ENCODE measurements around the gene TYROBP. TPM values are rescaled to one million over a fixed set of nuclear protein-coding genes. Genes with fewer than 3 reads are reported as not detected.
"Not testable (repeated sequence)": the region's sequence is repeated elsewhere in the genome, so short reads cannot be mapped to it uniquely, and the experiment has no call there.

TYROBP gene
- polyA plus RNA-seq, 2 of the 4 experiments (the other 2 are of a cell fraction): 0.21 TPM; not detected in 1

GRCh38 chr19:35895911-35896642 is 12.0 kb downstream of the TYROBP start:
- WGBS (ENCODE audit: missing lambda C conversion rate): 91% methylated on average over 21 of the region's 21 CpGs
- POLR2A ChIA-PET: no interaction called here
- Histone ChIP-seq H3K4me2 (no peak overlapping the region), H3K4me1 (peaks cover 9% of the 10 kb centered on the region), H3K4me3 (no peak overlapping the region), H3K27ac (no peak overlapping the region), H3K9me3 (no peaks in the 10 kb centered on the region)
- CTCF ChIA-PET: interaction anchor here (1.4 to 9.8 kb wide), 5 partner anchors 9 to 36 kb away, joined by 5 to 125 read pairs (median 7); no protein-coding TSS in a partner anchor
- TF ChIP-seq JUNB (IDR thresholded peaks at IDR 0.05) (no peak), POLR2A (IDR thresholded peaks at IDR 0.05; ENCODE audit: low read length) (no peak), REST (IDR thresholded peaks at IDR 0.05) (no peak), ZFP36 (IDR thresholded peaks at IDR 0.05; ENCODE audit: borderline replicate concordance, partially characterized antibody) (no peak), EHF (CRISPR knock-in tag; IDR thresholded peaks at IDR 0.05) (no peak)
- DNase-seq (ENCODE audit: low read depth in 1 of 2, low spot score in 1 of 2) (no peak), FAIRE-seq (no peak), ATAC-seq (no peak)

GRCh38 chr19:35894342-35894741 is 13.8 kb downstream of the TYROBP start:
- Histone ChIP-seq H3K27ac (no peak overlapping the region), H3K4me1 (peaks cover 6% of the 10 kb centered on the region; the same call in 2 of the 3 replicates), H3K4me3 (no peak overlapping the region), H3K9me3 (no peaks in the 10 kb centered on the region), H3K4me2 (no peak overlapping the region)
- TF ChIP-seq FOSL2 (IDR thresholded peaks at IDR 0.05): no peak
- TF ChIP-seq FOSL2 (CRISPR knock-in tag; IDR thresholded peaks at IDR 0.05): no peak
- no peak for TF ChIP-seq HDAC2 (IDR thresholded peaks at IDR 0.05)
- TF ChIP-seq CBX2 (IDR thresholded peaks at IDR 0.05; ENCODE audit: borderline replicate concordance, low read depth): no peak
- no peak for TF ChIP-seq CEBPB (IDR thresholded peaks at IDR 0.05)
- TF ChIP-seq GATA3 (IDR thresholded peaks at IDR 0.05; ENCODE audit: borderline replicate concordance): no peak
- TF ChIP-seq HOXB13 (CRISPR knock-in tag; IDR thresholded peaks at IDR 0.05; ENCODE audit: low read depth): no peak
- TF ChIP-seq HES2 (IDR thresholded peaks at IDR 0.05): no peak
- no peak for TF ChIP-seq CHD4 (IDR thresholded peaks at IDR 0.05; ENCODE audit: borderline replicate concordance)
- TF ChIP-seq RARB (CRISPR knock-in tag; IDR thresholded peaks at IDR 0.05): no peak
- no peak for TF ChIP-seq ZC3H11A (IDR thresholded peaks at IDR 0.05)
- TF ChIP-seq POLR2A (IDR thresholded peaks at IDR 0.05; ENCODE audit: low read length): no peak
- TF ChIP-seq MYC (IDR thresholded peaks at IDR 0.05; ENCODE audit: borderline replicate concordance, low read length): no peak
- TF ChIP-seq TFCP2L1 (CRISPR knock-in tag; IDR thresholded peaks at IDR 0.05): no peak
- 98% methylated on average over 2 of the region's 2 CpGs for WGBS (ENCODE audit: missing lambda C conversion rate)
- ATAC-seq (no peak), FAIRE-seq (no peak), DNase-seq (ENCODE audit: low read depth in 1 of 2, low spot score in 1 of 2) (no peak)
- ChIA-PET CTCF (interaction anchor here (0.8 to 17.6 kb wide), 4 partner anchors 12 to 235 kb away, joined by 3 to 402 read pairs (median 64); no protein-coding TSS in a partner anchor), POLR2A (interaction anchor here (1.4 kb wide), 1 partner anchor 37 kb away, joined by 3 read pairs; no protein-coding TSS in a partner anchor)

GRCh38 chr19:35891819-35892218 is 16.3 kb downstream of the TYROBP start:
- not testable (repeated sequence) for ATAC-seq
- 88% methylated on average over 3 of the region's 3 CpGs for WGBS (ENCODE audit: missing lambda C conversion rate)

More at GRCh38 chr19:35891819-35892218, 16.3 kb downstream of the TYROBP start:
- H3K4me3 ChIP-seq; H3K4me2 ChIP-seq; H3K9me3 ChIP-seq; FAIRE-seq; DNase-seq (ENCODE audit: low read depth in 1 of 2, low spot score in 1 of 2); POLR2A ChIA-PET; H3K27ac ChIP-seq; H3K4me1 ChIP-seq: not testable (repeated sequence)
- CTCF ChIA-PET: interaction anchor here (0.6 to 17.6 kb wide), 8 partner anchors 9 to 218 kb away, joined by 3 to 402 read pairs (median 4); no protein-coding TSS in a partner anchor
